Measurements from ENCODE around the gene LARP6. TPM values are rescaled to one million over a fixed set of nuclear protein-coding genes. Genes with fewer than 3 reads are reported as not detected.
A peak's percentile ranks its signal among the peaks of the same experiment; 100 is the strongest.

LARP6 gene
- total and polyA plus RNA-seq, 10 donors = 0.85 to 7.0 (median 2.1) TPM

- no peaks in the 10 kb centered on the region for H3K36me3 ChIP-seq
- peaks cover 9 to 26% (median 9%) of the 10 kb centered on the region in 6 donors for H3K4me1 ChIP-seq
- DNase-seq = no peak
- WGBS, 5 donors = 84 to 92% (median 84%) methylated on average over 4 of the region's 4 CpGs
- no peaks in the 10 kb centered on the region for H3K27me3 ChIP-seq (replicated peaks in 1 of 7)
- no peaks in the 10 kb centered on the region for H3K9me3 ChIP-seq
- intact Hi-C loops (cut with DNase I; ENCODE audit: low total_unique reads) = no loop called here
- no peak overlapping the region for H3K4me3 ChIP-seq
- H3K27ac ChIP-seq = no peak overlapping the region
- no peak for TF ChIP-seq POLR2AphosphoS5 (IDR thresholded peaks at IDR 0.05)
- no peak for TF ChIP-seq CTCF (IDR thresholded peaks at IDR 0.05 in 8 of 11, conservative IDR thresholded peaks at IDR 0.05 in 3 of 11)
- TF ChIP-seq POLR2A (IDR thresholded peaks at IDR 0.05) = no peak
Observed at GRCh38 chr15:70802629-70803028, 51.3 kb downstream of the LARP6 start.

GRCh38 chr15:70801109-70801508, 52.8 kb downstream of the LARP6 start:
- no peak overlapping the region for H3K4me3 ChIP-seq
- no peak for DNase-seq
- no peaks in the 10 kb centered on the region for H3K36me3 ChIP-seq
- WGBS, 5 donors = 92 to 97% (median 97%) methylated on average over 5 of the region's 5 CpGs
- no peaks in the 10 kb centered on the region for H3K27me3 ChIP-seq (replicated peaks in 1 of 7)
- intact Hi-C loops (cut with DNase I; ENCODE audit: low total_unique reads) = no loop called here
- H3K4me1 ChIP-seq = peaks cover 0 to 14% (median 0%) of the 10 kb centered on the region in 6 donors
- no peak overlapping the region for H3K27ac ChIP-seq
- TF ChIP-seq POLR2AphosphoS5 (IDR thresholded peaks at IDR 0.05) (no peak), CTCF (IDR thresholded peaks at IDR 0.05 in 8 of 11, conservative IDR thresholded peaks at IDR 0.05 in 3 of 11) (no peak), POLR2A (IDR thresholded peaks at IDR 0.05) (no peak)
- H3K9me3 ChIP-seq = no peaks in the 10 kb centered on the region

- H3K36me3 ChIP-seq = no peaks in the 10 kb centered on the region
- DNase-seq = no peak
- H3K27me3 ChIP-seq (replicated peaks in 1 of 7) = peaks cover 0 to 3% (median 0%) of the 10 kb centered on the region in 7 donors
- H3K27ac ChIP-seq = peak overlapping the region in 4 of 8 donors; percentile 28 to 35 (median 30)
- intact Hi-C loops (cut with DNase I; ENCODE audit: low total_unique reads) = no loop called here
- H3K4me1 ChIP-seq = peaks cover 0 to 14% (median 0%) of the 10 kb centered on the region in 6 donors
- no peak overlapping the region for H3K4me3 ChIP-seq
- TF ChIP-seq POLR2AphosphoS5 (IDR thresholded peaks at IDR 0.05) = peak in 1 of 3 donors; percentile 22
- TF ChIP-seq POLR2A (IDR thresholded peaks at IDR 0.05) = no peak
- H3K9me3 ChIP-seq = no peaks in the 10 kb centered on the region
- WGBS, 5 donors = 67 to 86% (median 76%) methylated on average over 9 of the region's 9 CpGs
Observed at GRCh38 chr15:70799667-70800450, 54.1 kb downstream of the LARP6 start.

- no peak overlapping the region for H3K4me3 ChIP-seq
- H3K36me3 ChIP-seq = no peaks in the 10 kb centered on the region
- 90 to 95% (median 93%) methylated on average over 5 of the region's 5 CpGs for WGBS, 5 donors
- H3K9me3 ChIP-seq = no peaks in the 10 kb centered on the region
- intact Hi-C loops (cut with DNase I; ENCODE audit: low total_unique reads) = no loop called here
- TF ChIP-seq POLR2AphosphoS5 (IDR thresholded peaks at IDR 0.05) = no peak
- TF ChIP-seq CTCF (IDR thresholded peaks at IDR 0.05 in 8 of 11, conservative IDR thresholded peaks at IDR 0.05 in 3 of 11) = no peak
- no peak for TF ChIP-seq POLR2A (IDR thresholded peaks at IDR 0.05)
- H3K27ac ChIP-seq = no peak overlapping the region
- peaks cover 0 to 7% (median 0%) of the 10 kb centered on the region in 7 donors for H3K27me3 ChIP-seq (replicated peaks in 1 of 7)
- DNase-seq = no peak
- peaks cover 0 to 14% (median 0%) of the 10 kb centered on the region in 6 donors for H3K4me1 ChIP-seq
Observed at GRCh38 chr15:70797464-70797863, 56.5 kb downstream of the LARP6 start.

Measured in spleen (tissue), 11 donors.